NCI-H524 treated with DMSO at 0.1 percent for 48 hours (cell line): ENCODE data around the gene GLDC.
A peak's percentile ranks its signal among the peaks of the same experiment; 100 is the strongest.
"Not testable (repeated sequence)": the region's sequence is repeated elsewhere in the genome, so short reads cannot be mapped to it uniquely, and the experiment has no call there.

ENCODE experiments used
- DNase-seq: peaks from one replicate; lab custom pipeline; 2025; lab: John Stamatoyannopoulos, UW

Gene GLDC

DNA sequence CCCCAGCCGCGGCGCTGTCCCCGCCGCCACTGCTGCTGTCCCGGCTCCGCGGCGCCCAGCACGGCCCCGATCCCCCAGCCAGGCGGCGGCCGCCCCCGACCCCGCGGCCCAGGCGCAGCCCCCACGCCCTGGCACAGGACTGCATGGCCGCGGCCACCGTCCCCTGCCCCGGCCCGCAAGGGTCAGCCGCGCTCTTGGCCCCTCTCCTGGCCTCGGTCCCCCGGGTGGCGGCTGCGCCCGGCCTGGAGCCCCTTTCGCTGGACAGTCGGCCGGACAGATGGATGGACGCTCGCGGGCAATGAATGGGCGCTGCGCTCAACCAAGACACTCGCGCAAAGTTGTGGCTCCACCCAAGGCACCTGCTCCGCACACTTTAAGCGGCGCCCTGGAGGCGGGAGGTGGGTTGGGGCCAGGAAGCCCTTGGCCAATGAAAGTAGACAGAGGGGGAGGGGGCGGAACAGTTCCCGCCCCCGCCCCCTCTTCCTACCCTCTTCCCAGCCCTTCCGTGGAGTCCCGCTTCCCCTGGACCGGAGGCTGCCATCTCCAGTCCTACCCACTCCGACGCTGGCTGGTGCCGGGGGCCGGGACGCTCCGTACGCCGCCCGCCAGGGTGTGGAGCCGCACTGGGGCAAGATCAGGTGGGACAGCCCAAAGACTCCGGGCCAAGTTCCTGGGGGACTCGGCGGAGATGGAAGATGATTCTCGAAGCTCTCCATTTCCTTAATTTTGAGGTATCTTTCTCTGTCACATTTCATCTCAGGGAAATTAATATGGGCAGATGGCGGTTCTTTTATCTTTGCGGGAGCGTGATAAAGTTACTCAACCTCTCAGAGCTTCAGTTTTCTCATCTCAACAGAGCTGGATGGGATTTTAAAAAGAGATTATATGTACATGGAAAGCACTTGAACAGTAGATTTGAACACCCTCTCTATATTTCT, at the start of gene GLDC:
Gene GLDC, minus strand, starts transcription at position 375 of the 938 bp plus-strand sequence. Its CDS starts 230 bp downstream, at position 145.
- DNase-seq = peak; percentile 77

DNA sequence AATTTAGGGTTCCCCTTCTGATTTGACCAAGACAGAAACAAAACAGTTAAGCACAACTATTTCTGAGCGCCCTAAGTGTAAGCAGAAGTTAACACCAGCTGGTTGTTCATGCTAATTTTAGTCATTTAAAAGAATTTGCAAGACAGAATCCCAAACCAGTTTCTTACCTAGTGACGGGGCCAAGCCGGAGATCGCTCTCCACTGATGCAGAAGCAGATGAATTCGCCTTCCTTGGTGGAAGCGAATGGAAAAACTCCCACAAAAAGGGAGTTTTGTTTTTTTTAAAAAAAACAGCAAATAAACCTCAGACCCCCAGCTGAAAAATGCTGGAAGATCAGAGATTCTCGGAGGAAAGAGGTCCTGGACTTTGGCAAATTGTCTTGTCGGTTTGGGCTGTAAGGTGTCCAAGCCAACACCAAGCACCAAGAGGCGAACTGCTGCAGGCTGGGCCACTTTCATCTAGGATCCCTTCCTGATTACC, 47.4 kb upstream of the GLDC start:
- DNase-seq = no peak

DNA sequence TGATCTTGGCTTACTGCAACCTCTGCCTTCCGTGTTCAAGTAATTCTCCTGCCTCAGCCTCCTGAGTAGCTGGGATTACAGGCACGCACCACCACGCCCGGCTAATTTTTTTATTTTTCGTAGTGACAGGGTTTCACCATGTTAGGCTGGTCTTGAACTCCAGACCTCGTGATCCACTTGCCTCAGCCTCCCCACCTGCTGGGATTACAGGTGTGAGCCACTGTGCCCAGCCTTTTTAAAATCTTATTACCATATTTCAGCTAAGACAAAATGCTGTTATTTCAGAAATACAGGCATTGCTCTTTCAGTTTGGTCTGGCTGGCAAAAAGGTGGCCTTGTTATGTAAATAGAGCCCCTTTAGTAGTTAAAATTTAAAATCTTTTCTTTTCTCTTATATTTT, 46.9 kb upstream of the GLDC start:
- DNase-seq = no peak

DNA sequence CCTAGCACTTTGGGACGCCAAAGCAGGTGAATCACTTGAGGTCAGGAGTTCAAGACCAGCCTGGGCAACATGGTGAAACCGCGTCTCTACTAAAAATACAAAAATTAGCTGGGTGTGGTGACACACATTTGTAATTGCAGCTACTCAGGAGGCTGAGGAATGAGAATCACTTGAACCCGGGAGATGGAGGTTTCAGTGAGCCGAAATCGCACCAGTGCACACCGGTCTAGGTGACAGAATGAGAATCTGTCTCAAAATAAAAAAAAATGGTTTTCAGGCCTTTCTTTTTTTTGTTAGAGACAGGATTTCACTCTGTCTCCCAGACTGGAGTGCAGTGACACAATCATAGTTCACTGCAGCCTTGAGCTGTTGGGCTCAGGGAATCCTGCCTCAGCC, 45.1 kb upstream of the GLDC start:
- DNase-seq = not testable (repeated sequence)

DNA sequence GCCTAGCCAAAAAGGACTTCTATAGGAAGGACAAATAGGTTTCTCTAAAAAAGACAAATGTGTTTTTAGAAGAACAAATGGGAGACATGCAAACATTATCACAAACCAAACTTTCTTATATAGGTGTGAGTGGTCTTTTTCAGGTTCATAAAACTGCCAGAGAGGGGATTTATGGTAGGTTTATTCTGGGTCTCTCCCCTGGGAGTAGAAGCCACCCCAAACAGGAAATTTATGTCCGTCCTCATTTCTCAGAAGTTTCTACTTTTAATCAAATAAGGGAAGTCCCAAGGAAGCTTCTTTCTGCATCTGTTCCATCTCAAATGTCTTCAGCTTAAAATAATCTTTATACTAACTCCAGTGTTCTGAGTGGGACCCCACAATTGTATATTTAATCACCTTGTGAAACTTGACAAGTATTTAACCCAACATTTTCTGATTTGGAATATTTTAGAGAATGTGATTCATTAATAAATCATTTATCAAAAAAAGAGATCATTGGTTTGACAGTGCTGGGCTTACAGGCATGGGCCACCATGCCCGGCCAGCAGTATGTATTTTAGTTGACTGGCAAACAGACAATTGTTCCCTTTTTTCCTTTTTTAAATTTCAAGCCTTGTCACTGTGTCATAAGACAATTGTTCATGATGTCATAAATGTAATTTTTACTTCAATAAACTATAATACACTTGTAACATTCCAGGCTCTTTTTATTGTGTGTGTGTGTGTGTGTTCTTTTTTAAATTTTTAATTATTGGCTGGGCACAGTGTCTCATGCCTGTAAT, 44.6 kb upstream of the GLDC start:
- DNase-seq = no peak

DNA sequence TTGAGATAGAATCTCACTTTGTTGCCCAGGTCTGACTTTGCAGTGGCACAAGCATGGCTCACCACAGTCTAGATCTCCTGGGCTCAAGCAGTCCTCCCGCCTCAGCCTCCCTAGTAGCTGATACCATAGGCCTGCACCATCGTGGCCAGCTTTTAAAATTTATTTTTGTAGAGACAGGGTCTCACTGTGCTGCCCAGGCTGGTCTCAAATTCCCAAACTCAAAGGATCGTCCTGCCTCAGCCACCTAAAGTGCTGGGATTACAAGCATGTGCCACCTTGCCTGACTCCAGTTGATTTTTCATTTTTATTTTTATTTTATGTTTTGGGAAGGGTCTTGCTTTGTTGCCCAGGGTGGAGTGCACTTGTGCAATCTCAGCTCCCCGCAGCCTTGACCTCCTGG, 41.7 kb upstream of the GLDC start:
- DNase-seq = no peak

DNA sequence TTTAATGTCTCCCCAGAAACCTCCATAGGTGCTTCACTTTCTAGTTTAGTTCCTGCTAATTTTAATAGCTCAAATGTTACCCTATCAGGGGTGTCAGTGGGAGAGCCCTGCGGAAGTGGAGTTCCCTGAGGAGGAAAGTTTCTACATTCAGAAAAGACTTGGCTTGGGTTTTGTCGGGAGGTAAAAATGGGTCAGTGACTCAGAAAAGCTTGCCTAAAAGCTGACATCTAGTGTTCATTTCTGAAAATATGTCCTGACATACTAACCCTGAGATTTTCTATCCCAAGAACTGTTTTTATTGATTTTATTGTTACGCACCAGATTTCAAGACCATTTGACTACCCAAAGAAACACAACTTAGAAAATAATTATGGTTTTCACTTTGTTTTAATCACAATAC, 40.9 kb upstream of the GLDC start:
- DNase-seq = no peak

DNA sequence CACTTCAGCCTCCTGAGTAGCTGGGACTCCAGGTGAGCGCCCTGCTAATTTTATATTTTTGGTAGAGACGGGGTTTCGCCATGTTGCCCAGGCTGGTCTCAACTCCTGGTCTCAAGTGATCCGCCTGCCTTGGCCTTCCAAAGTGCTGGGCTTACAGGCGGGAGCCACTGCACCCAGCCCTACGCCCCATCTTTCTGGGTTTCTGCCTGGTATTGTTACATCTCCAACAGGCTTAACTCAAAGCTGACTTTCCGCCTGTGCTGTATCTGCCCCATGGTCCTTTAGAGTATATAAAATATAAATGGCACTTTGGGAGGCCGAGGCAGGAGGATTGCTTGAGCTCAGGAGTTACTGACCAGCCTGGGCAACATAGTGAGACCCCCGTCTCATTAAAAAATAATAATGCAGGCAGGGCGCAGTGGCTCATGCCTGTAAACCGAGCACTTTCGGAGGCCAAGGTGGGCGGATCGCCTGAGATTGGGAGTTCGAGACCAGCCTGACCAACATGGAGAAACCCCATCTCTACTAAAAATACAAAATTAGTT, 36.5 kb upstream of the GLDC start:
- DNase-seq = no peak

DNA sequence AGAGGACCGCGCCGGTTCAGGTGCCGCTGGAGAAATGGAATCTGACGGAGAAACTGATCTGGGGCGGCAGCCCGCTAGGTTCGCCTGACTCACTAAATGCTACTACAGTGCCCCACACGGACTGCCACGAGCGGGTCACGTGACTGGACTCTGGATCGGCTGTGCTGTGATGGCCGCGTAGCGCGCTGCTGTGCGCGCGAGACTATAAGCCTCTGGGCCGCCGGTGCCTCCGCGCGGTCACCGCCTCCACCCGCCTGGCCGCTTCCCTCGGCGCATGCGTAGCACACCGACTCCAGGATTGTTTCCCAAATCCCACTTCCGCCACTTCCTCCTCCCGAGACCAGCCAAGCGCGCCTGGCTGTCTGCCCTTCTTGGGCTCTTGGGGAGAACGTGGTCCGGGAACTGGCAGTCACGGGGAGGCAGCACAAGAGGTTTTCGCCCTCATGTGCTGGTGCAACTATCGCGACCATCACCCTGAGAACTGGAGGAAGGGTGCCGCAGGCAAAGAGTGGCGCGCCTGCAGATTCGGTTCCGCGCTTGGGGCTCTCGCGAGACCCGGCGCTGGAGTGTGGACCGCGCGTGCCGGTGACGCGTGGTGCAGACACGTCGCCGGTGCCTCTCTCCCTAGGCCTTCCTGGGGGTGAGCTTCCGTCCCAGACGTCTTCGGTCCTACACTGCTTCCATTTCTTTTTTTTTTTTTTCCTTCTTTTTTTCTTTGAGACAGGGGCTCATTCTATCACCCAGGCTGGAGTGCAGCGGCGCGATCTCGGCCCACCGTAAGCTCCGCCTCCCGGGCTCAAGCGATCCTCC, 35.8 kb upstream of the GLDC start:
- peak; percentile 83 for DNase-seq

DNA sequence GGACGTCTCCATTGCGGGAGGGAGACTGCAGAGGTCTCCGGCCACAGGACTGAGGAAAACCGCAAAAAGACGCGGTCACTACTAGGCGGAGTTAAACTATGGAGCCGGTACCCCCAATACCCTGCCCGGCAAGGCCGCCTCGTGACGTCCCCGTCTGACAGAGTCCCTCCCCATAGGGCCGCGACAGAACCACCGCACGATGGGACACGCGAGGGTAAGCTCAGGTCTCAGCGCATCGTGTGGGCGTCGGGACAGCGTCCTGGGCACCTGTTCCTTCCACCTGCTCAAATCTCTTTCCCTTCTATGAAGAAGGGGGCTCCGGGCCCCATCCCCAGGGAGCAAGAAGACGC, 35.2 kb upstream of the GLDC start:
- DNase-seq = no peak

DNA sequence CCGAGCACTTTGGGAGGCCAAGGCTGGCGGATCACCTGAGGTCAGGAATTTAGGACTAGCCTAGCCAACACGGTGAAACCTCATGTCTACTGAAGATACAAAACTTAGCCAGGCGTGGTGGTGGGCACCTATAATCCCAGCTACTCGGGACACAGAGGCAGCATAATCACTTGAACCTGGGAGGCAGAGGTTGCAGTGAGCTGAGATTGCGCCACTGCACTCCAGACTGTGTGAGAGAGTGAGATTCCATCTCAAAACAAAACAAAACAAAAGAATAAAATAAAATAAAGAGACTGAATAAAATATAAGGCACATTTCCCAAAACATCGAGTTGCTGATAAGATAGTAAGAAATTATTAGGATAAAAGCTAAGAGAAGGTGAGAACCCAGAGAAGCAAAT, 32.3 kb upstream of the GLDC start:
- no peak for DNase-seq

DNA sequence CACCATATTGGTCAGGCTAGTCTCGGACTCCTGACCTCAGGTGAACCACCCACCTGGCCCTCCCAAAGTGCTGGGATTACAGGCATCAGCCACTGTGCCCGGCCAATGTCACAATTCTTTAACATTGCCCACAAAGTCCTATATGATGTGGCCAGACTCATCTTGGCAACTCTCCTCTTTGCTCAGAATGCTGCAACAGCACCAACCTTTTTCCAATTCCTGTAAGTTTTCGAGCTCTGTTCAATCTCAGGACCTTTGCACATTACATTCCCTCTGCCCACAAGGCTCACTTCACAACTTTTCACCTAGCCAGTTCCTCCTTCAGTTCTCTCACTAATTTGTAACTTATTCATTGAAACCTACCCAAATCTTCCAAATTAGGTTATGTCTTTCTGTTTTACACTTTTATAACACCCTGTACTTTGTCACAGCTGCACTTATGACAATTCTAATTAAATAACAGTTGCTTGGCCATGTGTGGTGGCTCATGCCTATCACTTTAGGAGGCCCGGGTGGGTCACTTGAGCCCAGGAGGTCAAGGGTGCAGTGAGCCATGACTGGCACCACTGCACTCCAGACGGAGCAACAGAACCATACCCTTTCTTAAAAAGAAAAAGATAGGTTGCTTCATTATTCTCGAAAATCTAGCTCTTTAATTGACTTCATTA, 30.9 kb upstream of the GLDC start:
- DNase-seq = no peak

DNA sequence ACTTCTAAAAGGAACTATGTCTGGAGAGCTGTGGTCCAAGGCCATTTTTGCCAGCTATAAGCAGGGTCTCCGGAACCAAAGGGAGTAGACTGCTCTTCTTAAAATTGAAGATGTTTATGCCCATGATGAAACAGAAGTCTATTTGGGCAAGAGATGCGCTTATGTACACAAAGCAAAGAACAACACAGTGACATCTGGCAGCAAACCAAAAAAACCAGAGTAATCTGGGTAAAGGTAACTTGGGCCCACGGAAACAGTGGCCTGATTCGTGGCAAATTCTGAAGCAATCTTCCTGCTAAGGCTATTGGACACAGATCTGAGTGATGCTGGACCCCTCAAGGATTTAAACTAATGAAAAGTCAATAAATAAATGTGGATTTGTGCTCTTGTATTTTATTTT, 29.7 kb upstream of the GLDC start:
- no peak for DNase-seq

DNA sequence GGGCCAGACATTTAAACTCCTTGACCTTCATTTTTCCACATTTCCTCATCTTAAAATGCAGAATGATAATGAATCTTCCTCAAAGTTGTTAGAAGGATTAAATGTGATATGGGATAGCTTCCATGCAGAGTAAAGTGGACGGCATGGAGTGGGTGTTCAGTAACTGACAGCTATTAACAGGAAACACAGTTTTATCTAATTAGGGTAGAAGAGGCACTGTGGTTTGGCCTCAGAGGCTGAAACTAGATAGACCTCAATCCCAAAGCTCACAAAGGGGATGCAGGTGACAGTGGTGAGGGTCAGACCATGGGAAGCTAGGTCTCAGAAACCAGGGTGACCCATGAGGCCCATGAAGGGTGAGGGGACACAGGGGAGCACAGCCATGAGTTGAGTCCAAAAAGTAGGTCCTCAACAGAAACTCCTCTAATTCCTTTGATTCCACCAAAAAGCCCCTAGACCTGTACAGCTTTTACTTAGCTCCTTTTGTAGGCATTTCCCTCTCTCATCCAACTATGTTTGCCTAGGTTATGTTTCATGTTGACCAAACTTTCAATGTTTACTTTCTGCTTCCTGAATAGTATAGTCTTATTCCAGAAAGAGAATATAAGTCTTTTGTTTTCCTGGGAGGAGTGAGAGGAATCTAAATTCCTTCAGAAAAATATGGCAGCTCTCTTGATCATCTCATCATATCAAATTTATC, 27.9 kb upstream of the GLDC start:
- no peak for DNase-seq

DNA sequence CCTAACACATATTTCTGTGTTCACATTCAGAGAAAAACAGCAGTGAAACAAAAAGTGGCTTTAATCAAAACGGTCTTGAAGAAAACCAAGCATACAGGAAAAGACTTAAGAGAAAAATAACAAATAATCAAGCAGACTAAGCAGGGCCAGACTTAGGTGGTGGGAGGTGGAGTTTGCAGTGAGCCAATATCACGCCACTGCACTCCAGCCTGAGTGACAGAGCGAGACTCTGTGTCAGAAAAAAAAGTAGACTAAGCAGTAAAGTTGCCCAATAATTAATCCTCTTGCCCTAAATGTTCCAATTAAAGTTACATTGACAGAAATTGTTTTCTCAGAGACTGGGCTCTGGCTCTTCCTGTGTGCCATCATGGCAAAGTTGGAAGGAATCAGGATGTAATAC, 26.6 kb upstream of the GLDC start:
- DNase-seq = no peak

DNA sequence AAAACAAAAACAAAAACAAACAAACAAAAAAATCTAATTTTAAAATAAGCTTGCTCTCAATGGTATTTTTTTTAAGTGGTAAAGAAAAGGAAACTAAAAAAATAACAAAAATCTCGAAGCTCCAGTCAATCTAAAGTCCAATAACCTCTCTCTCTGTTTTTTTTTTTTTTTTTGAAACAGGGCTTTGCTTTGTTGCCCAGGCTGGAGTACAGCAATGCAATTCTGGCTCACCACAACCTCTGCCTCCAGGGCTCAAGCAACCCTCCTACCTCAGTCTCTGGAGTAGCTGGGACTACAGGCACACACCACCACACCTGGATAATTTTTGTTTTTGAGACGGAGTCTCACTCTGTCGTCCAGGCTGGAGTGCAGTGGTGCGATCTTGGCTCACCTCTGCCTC, 25.9 kb upstream of the GLDC start:
- no peak for DNase-seq

DNA sequence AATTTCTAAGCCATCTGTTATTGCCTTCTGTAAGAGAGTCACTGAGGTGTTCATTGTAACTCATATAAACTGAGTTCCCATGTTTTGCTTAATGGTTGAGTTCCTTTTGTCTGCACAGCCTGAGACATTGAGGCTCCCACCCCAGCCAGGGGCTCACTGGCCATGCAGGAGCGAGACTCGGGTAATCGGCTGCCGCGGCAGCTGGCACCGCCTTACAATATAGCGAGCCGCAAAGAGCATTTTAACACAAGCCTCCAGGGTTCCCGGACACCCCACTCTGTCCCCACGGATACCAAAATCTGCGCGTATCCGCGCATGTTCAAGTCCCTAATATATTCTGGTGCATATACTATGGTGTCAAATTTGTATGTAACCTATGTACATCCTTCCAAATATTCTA, 24.4 kb upstream of the GLDC start:
- DNase-seq = no peak

DNA sequence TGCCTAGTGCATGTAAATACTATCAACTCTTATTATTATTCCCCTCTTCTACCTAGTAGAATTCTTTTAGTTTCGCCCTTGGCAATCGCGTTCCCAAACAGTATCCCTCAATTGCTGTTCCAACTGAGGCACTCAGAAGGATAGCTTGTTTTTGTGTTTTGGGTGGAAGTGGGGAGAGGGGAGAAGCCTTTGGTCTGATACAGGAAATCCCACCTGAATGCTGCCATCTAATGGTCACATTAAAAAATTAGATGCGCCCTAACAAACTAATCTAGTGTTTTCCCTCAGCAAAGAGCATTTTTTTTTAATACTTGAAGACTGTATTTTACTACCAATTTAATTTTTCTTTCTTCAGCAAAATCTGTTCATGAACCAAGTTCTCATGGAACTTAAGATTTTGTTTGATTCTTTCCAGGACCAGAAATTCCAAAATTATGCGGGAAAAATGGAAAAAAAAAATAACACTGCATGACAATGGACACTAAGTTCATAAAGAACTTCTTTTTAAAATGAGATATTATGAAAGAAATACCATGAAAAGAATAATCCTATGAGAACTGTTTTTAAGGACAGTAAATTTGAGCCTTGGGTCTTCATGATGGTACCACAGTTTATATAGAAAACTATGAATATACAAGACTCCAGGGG, 22.2 kb upstream of the GLDC start:
- no peak for DNase-seq

DNA sequence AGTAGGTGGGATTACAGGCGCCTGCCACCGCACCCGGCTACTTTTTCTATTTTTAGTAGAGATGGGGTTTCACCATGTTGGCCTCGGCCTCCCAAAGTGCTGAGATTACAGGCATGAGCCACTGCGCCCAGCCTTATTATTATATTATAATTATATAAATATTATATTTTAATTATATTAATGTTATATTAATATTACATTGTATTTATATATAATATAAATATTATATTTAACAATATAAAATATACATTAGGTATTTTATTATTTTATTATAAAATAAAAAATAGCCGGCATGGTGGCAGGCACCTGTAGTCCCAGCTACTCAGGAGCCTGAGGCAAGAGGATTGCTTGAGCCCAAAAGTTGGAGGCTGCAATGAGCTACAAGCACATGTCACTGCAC, 21.6 kb upstream of the GLDC start:
- DNase-seq = no peak

DNA sequence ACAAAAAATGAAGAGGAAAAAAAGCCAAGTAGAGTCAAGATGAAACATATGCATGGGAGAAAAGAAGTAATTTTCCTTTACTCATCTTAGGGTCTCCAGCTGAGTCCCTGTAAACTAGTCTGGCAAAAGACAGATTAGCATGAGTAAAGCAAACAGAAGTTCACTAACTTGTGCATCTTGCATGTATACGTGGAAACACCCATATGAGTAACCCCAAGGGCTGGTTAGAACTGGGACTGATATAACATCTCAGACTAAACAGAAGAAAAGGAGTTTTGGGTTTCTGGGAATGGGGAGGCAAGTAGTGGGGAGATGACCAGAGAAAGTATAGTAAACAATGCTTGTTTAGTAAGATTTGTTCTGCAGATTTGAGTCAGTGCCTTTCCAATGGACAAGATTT, 20.1 kb upstream of the GLDC start:
- no peak for DNase-seq
